Measurements from ENCODE around the gene GAS7. TPM values are rescaled to one million over a fixed set of nuclear protein-coding genes. Genes with fewer than 3 reads are reported as not detected.

Gene GAS7
- total RNA-seq, 1 experiment from 2014 or later: 6.0 TPM

- WGBS (ENCODE audit: extremely low coverage, insufficient read length, low lambda C conversion rate): no CpG with 5 or more reads among the region's 6 CpGs
- H3K36me3 Mint-ChIP-seq (ENCODE audit: insufficient read depth in 1 of 3, low read depth in 3 of 3): peaks cover 0 to 5% (median 0%) of the 10 kb centered on the region in 3 experiments; a peak in 2 of 7 replicates
Observed at GRCh38 chr17:10073941-10074340, 124.5 kb downstream of the GAS7 start.

More at GRCh38 chr17:10073941-10074340, 124.5 kb downstream of the GAS7 start:
- no peak overlapping the region for H3K18ac ChIP-seq (ENCODE audit: insufficient read length, low read depth, low read length)
- no peak overlapping the region for H3K4ac ChIP-seq (ENCODE audit: low read depth, low read length)
- no peak overlapping the region for H3K14ac ChIP-seq (ENCODE audit: insufficient read depth, low read length)
- no peak overlapping the region for H2BK15ac ChIP-seq (ENCODE audit: low read depth, low read length)
- H3K27ac ChIP-seq (ENCODE audit: insufficient read length, low read depth, low read length): no peak overlapping the region
- H3K27me3 ChIP-seq (ENCODE audit: insufficient read depth, low read length): no peaks in the 10 kb centered on the region
- no peak overlapping the region for H3K4me3 Mint-ChIP-seq
- no peak overlapping the region for H3K27ac Mint-ChIP-seq
- no peak overlapping the region for H2AFZ ChIP-seq (ENCODE audit: low read length)
- H3K4me1 ChIP-seq (ENCODE audit: insufficient read depth, low read length): no peaks in the 10 kb centered on the region
- no peak overlapping the region for H3K23ac ChIP-seq (ENCODE audit: insufficient read length, low read depth, low read length)
- no peaks in the 10 kb centered on the region for H3K9me3 ChIP-seq (ENCODE audit: control insufficient read depth, low read depth, low read length)
- H3K4me1 Mint-ChIP-seq: peaks cover 15% of the 10 kb centered on the region in 2 experiments
- H3K79me2 ChIP-seq (ENCODE audit: insufficient read depth, low read length): no peaks in the 10 kb centered on the region
- no peak for DNase-seq
- no peak overlapping the region for H4K8ac ChIP-seq (replicated peaks; ENCODE audit: insufficient read length, low read depth, low read length)
- peaks cover 1% of the 10 kb centered on the region; the same call in 1 of the 2 replicates for H3K27me3 Mint-ChIP-seq (ENCODE audit: low read depth)
- no peak overlapping the region for H2BK20ac ChIP-seq (ENCODE audit: low read depth, low read length, poor library complexity, severe bottlenecking)
- no peaks in the 10 kb centered on the region for H3K23me2 ChIP-seq (ENCODE audit: insufficient read length, low read depth, low read length, poor library complexity, severe bottlenecking)
- no peaks in the 10 kb centered on the region for H3K79me1 ChIP-seq (ENCODE audit: insufficient read depth, low read depth, low read length, poor library complexity, severe bottlenecking)
- no peak overlapping the region for H2BK5ac ChIP-seq (ENCODE audit: insufficient read length, low read length)
- H2AK5ac ChIP-seq (ENCODE audit: insufficient read length, low read length): no peak overlapping the region
- H2BK120ac ChIP-seq (ENCODE audit: low read depth, low read length, poor library complexity, severe bottlenecking): no peak overlapping the region
- H4K91ac ChIP-seq (ENCODE audit: insufficient read length, low read depth, low read length): no peak overlapping the region
- peaks cover 0 to 6% of the 10 kb centered on the region in 2 experiments; a peak in 2 of 5 replicates for H3K9me3 Mint-ChIP-seq
- no peak overlapping the region for H3K4me2 ChIP-seq (ENCODE audit: insufficient read depth, insufficient read length, low read length)
- no peak for TF ChIP-seq CTCF (conservative IDR thresholded peaks at IDR 0.05)
- no peak overlapping the region for H3T11ph ChIP-seq (ENCODE audit: low read length)
- H3K56ac ChIP-seq (ENCODE audit: insufficient read length, low read depth, low read length): no peak overlapping the region
- H3K9ac ChIP-seq (ENCODE audit: extremely low read depth, insufficient read length, low read length): no peak overlapping the region
- no peak overlapping the region for H2BK12ac ChIP-seq (ENCODE audit: insufficient read length, low read depth, low read length)
- no peaks in the 10 kb centered on the region for H4K20me1 ChIP-seq (ENCODE audit: control insufficient read depth, insufficient read depth, insufficient read length)
- H4K5ac ChIP-seq (ENCODE audit: insufficient read length, low read depth, low read length): no peak overlapping the region
